Measurements from ENCODE around the gene TPTE2. TPM values are rescaled to one million over a fixed set of nuclear protein-coding genes. Genes with fewer than 3 reads are reported as not detected.

Gene TPTE2
- not detected in 2 replicates for total RNA-seq

GRCh38 chr13:19561127-19561582 is at the start of gene TPTE2:
Gene TPTE2, minus strand, starts transcription at chr13:19561532. Its CDS starts 58,298 bp downstream, at chr13:19503234.

Other genes starting within 250 kb of the TPTE2 start
- 19.6 and 25.1 TPM in 2 replicates for gene MPHOSPH8, start 72.1 kb upstream of the TPTE2 start, total RNA-seq
- 68.9 and 90.3 TPM in 2 replicates for gene PSPC1, start 221.4 kb upstream of the TPTE2 start, total RNA-seq

Measured in uterine smooth muscle cell (primary cell).